H9 (cell line): ENCODE results near the gene EHD1. TPM values are rescaled to one million over a fixed set of nuclear protein-coding genes. Genes with fewer than 3 reads are reported as not detected.

Experiments
- DNase-seq: peaks from one replicate; pipeline ENCODE4 v3.0.0-alpha.2; 2017
- H2AFZ ChIP-seq: one replicate; pipeline ENCODE4 v1.6.1; 2013; ENCODE audit warnings: mild to moderate bottlenecking, low read length, control low read depth, moderate library complexity
- H2AK5ac ChIP-seq: 2 replicates; pipeline ENCODE4 v1.6.1; 2013; ENCODE audit warnings: low read length, control low read depth, mixed read lengths; ENCODE audit not compliant: insufficient read length
- H2BK120ac ChIP-seq: one replicate; pipeline ENCODE4 v1.6.1; 2013; ENCODE audit warnings: low read depth, mild to moderate bottlenecking, low read length, control low read depth, inconsistent platforms; ENCODE audit not compliant: poor library complexity, severe bottlenecking
- H2BK12ac ChIP-seq: 2 replicates; pipeline ENCODE4 v1.6.1; 2013; ENCODE audit warnings: low read length, control low read depth, mixed read lengths, low read depth; ENCODE audit not compliant: insufficient read length
- H2BK15ac ChIP-seq: 2 replicates; pipeline ENCODE4 v1.6.1; 2013; ENCODE audit warnings: low read depth, low read length, control low read depth
- H2BK20ac ChIP-seq: one replicate; pipeline ENCODE4 v1.6.1; 2013; ENCODE audit warnings: low read depth, mild to moderate bottlenecking, low read length, control low read depth, inconsistent platforms; ENCODE audit not compliant: poor library complexity, severe bottlenecking
- H2BK5ac ChIP-seq: 2 replicates; pipeline ENCODE4 v1.6.1; 2013; ENCODE audit warnings: low read length, control low read depth, mixed read lengths; ENCODE audit not compliant: insufficient read length
- H3K14ac ChIP-seq: 2 replicates; pipeline ENCODE4 v1.6.1; 2013; ENCODE audit warnings: low read length, control low read depth; ENCODE audit not compliant: insufficient read depth
- H3K18ac ChIP-seq: 2 replicates; pipeline ENCODE4 v1.6.1; 2013; ENCODE audit warnings: low read depth, mild to moderate bottlenecking, mixed read lengths, low read length, control low read depth; ENCODE audit not compliant: insufficient read length
- H3K23ac ChIP-seq: 2 replicates; pipeline ENCODE4 v1.6.1; 2013; ENCODE audit warnings: low read length, control low read depth, mixed read lengths, low read depth; ENCODE audit not compliant: insufficient read length
- H3K23me2 ChIP-seq: 2 replicates; pipeline ENCODE4 v1.6.1; 2013; ENCODE audit warnings: low read depth, mild to moderate bottlenecking, mixed read lengths, low read length, control low read depth; ENCODE audit not compliant: insufficient read length, poor library complexity, severe bottlenecking
- H3K27ac ChIP-seq: 2 replicates; pipeline ENCODE4 v1.5.1; 2013; ENCODE audit warnings: low read length, control low read depth, mixed read lengths, low read depth; ENCODE audit not compliant: insufficient read length
- H3K27me3 ChIP-seq: 2 replicates; pipeline ENCODE4 v1.6.1; 2013; ENCODE audit warnings: low read length, control low read depth, inconsistent platforms; ENCODE audit not compliant: insufficient read depth
- H3K4ac ChIP-seq: 2 replicates; pipeline ENCODE4 v1.6.1; 2013; ENCODE audit warnings: low read depth, mild to moderate bottlenecking, control low read depth, inconsistent platforms, low read length, moderate library complexity
- H3K4me1 ChIP-seq: 2 replicates; pipeline ENCODE4 v1.6.1; 2013; ENCODE audit warnings: low read length, control low read depth, inconsistent platforms; ENCODE audit not compliant: insufficient read depth
- H3K4me2 ChIP-seq: 2 replicates; pipeline ENCODE4 v1.6.1; 2013; ENCODE audit warnings: low read length, control low read depth, mixed read lengths; ENCODE audit not compliant: insufficient read length, insufficient read depth
- H3K56ac ChIP-seq: 2 replicates; pipeline ENCODE4 v1.6.1; 2013; ENCODE audit warnings: low read depth, mild to moderate bottlenecking, mixed read lengths, low read length, control low read depth; ENCODE audit not compliant: insufficient read length
- H3K79me1 ChIP-seq: 2 replicates; pipeline ENCODE4 v1.6.1; 2013; ENCODE audit warnings: low read depth, mild to moderate bottlenecking, moderate library complexity, low read length, control low read depth, inconsistent platforms; ENCODE audit not compliant: insufficient read depth, poor library complexity, severe bottlenecking
- H3K79me2 ChIP-seq: 2 replicates; pipeline ENCODE4 v1.6.1; 2013; ENCODE audit warnings: low read length, control low read depth, inconsistent platforms; ENCODE audit not compliant: insufficient read depth
- H3K9ac ChIP-seq: 2 replicates; pipeline ENCODE4 v1.6.1; 2013; ENCODE audit warnings: low read length, control low read depth, mixed read lengths; ENCODE audit not compliant: insufficient read length; ENCODE audit errors: extremely low read depth
- H3K9me3 ChIP-seq: one replicate; pipeline ENCODE4 v1.6.1; 2013; ENCODE audit warnings: low read depth, low read length, inconsistent platforms; ENCODE audit not compliant: control insufficient read depth
- H3T11ph ChIP-seq: one replicate; pipeline ENCODE4 v1.6.1; 2013; ENCODE audit warnings: mild to moderate bottlenecking, low read length, control low read depth, inconsistent platforms
- H4K20me1 ChIP-seq: one replicate; pipeline ENCODE4 v1.6.1; 2013; ENCODE audit not compliant: control insufficient read depth, insufficient read length, insufficient read depth
- H4K5ac ChIP-seq: 2 replicates; pipeline ENCODE4 v1.6.1; 2013; ENCODE audit warnings: low read depth, mild to moderate bottlenecking, mixed read lengths, low read length, control low read depth; ENCODE audit not compliant: insufficient read length
- H4K8ac ChIP-seq: replicated peaks from 2 replicates; pipeline ENCODE4 v1.6.1; 2013; ENCODE audit warnings: low read length, control low read depth, mixed read lengths, low read depth; ENCODE audit not compliant: insufficient read length
- H4K91ac ChIP-seq: 2 replicates; pipeline ENCODE4 v1.6.1; 2013; ENCODE audit warnings: low read depth, mild to moderate bottlenecking, moderate library complexity, mixed read lengths, low read length, control low read depth; ENCODE audit not compliant: insufficient read length
- H3K27ac Mint-ChIP-seq, 3 experiments: 2 replicates in 2 of 3; 3 replicates in 1 of 3; pipeline ENCODE4 v1.8.0; 2020 to 2021; ENCODE audit warnings: mixed read lengths in 3 of 3, mild to moderate bottlenecking in 1 of 3, moderate library complexity in 1 of 3
- H3K27me3 Mint-ChIP-seq: 2 replicates; pipeline ENCODE4 v1.8.0; 2021; ENCODE audit warnings: low read depth, mild to moderate bottlenecking, moderate library complexity, mixed read lengths
- H3K36me3 Mint-ChIP-seq, 3 experiments: 2 replicates in 2 of 3; 3 replicates in 1 of 3; pipeline ENCODE4 v1.8.0; 2020 to 2021; ENCODE audit warnings: low read depth in 3 of 3, mixed read lengths in 3 of 3; ENCODE audit not compliant: insufficient read depth in 1 of 3
- H3K4me1 Mint-ChIP-seq, 2 experiments: 2 replicates each; pipeline ENCODE4 v1.8.0; 2020; ENCODE audit warnings: mixed read lengths in 2 of 2
- H3K4me3 Mint-ChIP-seq, 2 experiments: 2 replicates in 1 of 2; 3 replicates in 1 of 2; pipeline ENCODE4 v1.8.0; 2020 to 2021; ENCODE audit warnings: mild to moderate bottlenecking in 2 of 2, mixed read lengths in 2 of 2, moderate library complexity in 1 of 2
- H3K9me3 Mint-ChIP-seq, 2 experiments: 2 replicates in 1 of 2; 3 replicates in 1 of 2; pipeline ENCODE4 v1.8.0; 2020; ENCODE audit warnings: mild to moderate bottlenecking in 2 of 2, mixed read lengths in 2 of 2, moderate library complexity in 1 of 2
- CTCF ChIP-seq: fragments of 200-600 bp; sonication (generic); conservative IDR thresholded peaks from 3 replicates; pipeline ENCODE4 v1.8.0; 2021; ENCODE audit warnings: antibody characterized with exemption, mild to moderate bottlenecking
- WGBS: extraction: QIAGEN DNeasy Blood & Tissue Kit; methylation state at CpG from one replicate; pipeline ENCODE4 v1.1.7; 2013; ENCODE audit warnings: missing lambda C conversion rate, low lambda C conversion rate, mixed read lengths; ENCODE audit not compliant: insufficient read length; ENCODE audit errors: extremely low coverage; 5-methylcytosine and 5-hydroxymethylcytosine counted together
- total RNA-seq: library from RNA; stranded (reverse); gene quantifications from 2 replicates; pipeline ENCODE4 v1.2.1, GENCODE V29; 2021

The EHD1 gene
- total RNA-seq, 1 experiment from 2014 or later = 31.0 TPM

GRCh38 chr11:64896448-64897022 lies 18.1 kb upstream of the EHD1 start:
- no CpG with 5 or more reads among the region's 14 CpGs for WGBS
- no peak for TF ChIP-seq CTCF
- no peak overlapping the region for H3T11ph ChIP-seq
- H3K4me1 ChIP-seq = no peaks in the 10 kb centered on the region
- H3K4ac ChIP-seq = no peak overlapping the region
- no peak overlapping the region for H3K56ac ChIP-seq
- H3K23me2 ChIP-seq = no peaks in the 10 kb centered on the region
- no peak overlapping the region for H2AK5ac ChIP-seq
- H2AFZ ChIP-seq = no peak overlapping the region
- Mint-ChIP-seq H3K36me3 (peaks cover 0 to 25% (median 20%) of the 10 kb centered on the region in 3 experiments; a peak in 5 of 7 replicates), H3K27ac (peak overlapping the region in 1 of 3 experiments; percentile 48; a peak in 1 of 7 replicates), H3K27me3 (no peaks in the 10 kb centered on the region), H3K9me3 (no peaks in the 10 kb centered on the region; a peak in 1 of 5 replicates), H3K4me3 (no peak overlapping the region), H3K4me1 (peaks cover 0 to 3% of the 10 kb centered on the region in 2 experiments; a peak in 1 of 4 replicates)
- H3K27ac ChIP-seq = no peak overlapping the region
- no peak overlapping the region for H4K5ac ChIP-seq
- no peak overlapping the region for H3K4me2 ChIP-seq
- no peak overlapping the region for H2BK15ac ChIP-seq
- no peaks in the 10 kb centered on the region for H3K79me2 ChIP-seq
- no peak for DNase-seq
- no peak overlapping the region for H3K23ac ChIP-seq
- no peak overlapping the region for H4K8ac ChIP-seq
- no peak overlapping the region for H2BK5ac ChIP-seq
- no peak overlapping the region for H4K91ac ChIP-seq
- no peak overlapping the region for H2BK120ac ChIP-seq
- no peak overlapping the region for H3K9ac ChIP-seq
- no peaks in the 10 kb centered on the region for H3K9me3 ChIP-seq
- H3K14ac ChIP-seq = no peak overlapping the region
- H4K20me1 ChIP-seq = peaks cover 4% of the 10 kb centered on the region
- H2BK12ac ChIP-seq = no peak overlapping the region
- no peak overlapping the region for H2BK20ac ChIP-seq
- H3K18ac ChIP-seq = no peak overlapping the region
- no peaks in the 10 kb centered on the region for H3K79me1 ChIP-seq
- H3K27me3 ChIP-seq = no peaks in the 10 kb centered on the region
